Central memory CD8-positive, alpha-beta T cell (primary cell): ENCODE data around the gene CMTM4.

Experiments
- ATAC-seq: fragments of 150-1000 bp; cut with Tn5 transposase; replicated peaks from 2 replicates; pipeline ENCODE4 v1.10.0; 2022; ENCODE audit warnings: mild to moderate bottlenecking, moderate FRiP score, moderate number of reproducible peaks; ENCODE audit not compliant: poor library complexity, severe bottlenecking; ENCODE audit errors: extremely low read depth
- DNase-seq, 2 donors: peaks; one replicate each; pipeline ENCODE4 v3.0.0; 2021; ENCODE audit warnings: low spot score in 2 of 2
- H3K27ac Mint-ChIP-seq: one replicate; pipeline ENCODE4 v1.8.0; 2022; ENCODE audit warnings: low read depth, mild to moderate bottlenecking, moderate library complexity, mixed read lengths
- H3K27me3 Mint-ChIP-seq: one replicate; pipeline ENCODE4 v1.8.0; 2022; ENCODE audit warnings: mixed read lengths
- H3K36me3 Mint-ChIP-seq: one replicate; pipeline ENCODE4 v1.8.0; 2022; ENCODE audit warnings: mild to moderate bottlenecking, moderate library complexity, mixed read lengths; ENCODE audit not compliant: insufficient read depth
- H3K4me1 Mint-ChIP-seq: one replicate; pipeline ENCODE4 v1.8.0; 2022; ENCODE audit warnings: mixed read lengths
- H3K4me3 Mint-ChIP-seq: one replicate; pipeline ENCODE4 v1.8.0; 2022; ENCODE audit warnings: mild to moderate bottlenecking, moderate library complexity, mixed read lengths
- H3K9me3 Mint-ChIP-seq: one replicate; pipeline ENCODE4 v1.8.0; 2022; ENCODE audit warnings: mixed read lengths

The CMTM4 gene

GRCh38 chr16:66660422-66661209 is 35.9 kb downstream of the CMTM4 start:
- no peak for ATAC-seq
- H3K36me3 Mint-ChIP-seq, result no peaks in the 10 kb centered on the region
- no peak overlapping the region for H3K27ac Mint-ChIP-seq
- no peak overlapping the region for H3K4me3 Mint-ChIP-seq
- no peak for DNase-seq
- no peaks in the 10 kb centered on the region for H3K4me1 Mint-ChIP-seq
- no peaks in the 10 kb centered on the region for H3K9me3 Mint-ChIP-seq
- H3K27me3 Mint-ChIP-seq, result peaks cover 15% of the 10 kb centered on the region

- Mint-ChIP-seq H3K36me3 (peaks cover 2% of the 10 kb centered on the region), H3K4me1 (no peaks in the 10 kb centered on the region)
- ATAC-seq, result no peak
Measured at GRCh38 chr16:66658860-66659190, 37.7 kb downstream of the CMTM4 start.

DNA sequence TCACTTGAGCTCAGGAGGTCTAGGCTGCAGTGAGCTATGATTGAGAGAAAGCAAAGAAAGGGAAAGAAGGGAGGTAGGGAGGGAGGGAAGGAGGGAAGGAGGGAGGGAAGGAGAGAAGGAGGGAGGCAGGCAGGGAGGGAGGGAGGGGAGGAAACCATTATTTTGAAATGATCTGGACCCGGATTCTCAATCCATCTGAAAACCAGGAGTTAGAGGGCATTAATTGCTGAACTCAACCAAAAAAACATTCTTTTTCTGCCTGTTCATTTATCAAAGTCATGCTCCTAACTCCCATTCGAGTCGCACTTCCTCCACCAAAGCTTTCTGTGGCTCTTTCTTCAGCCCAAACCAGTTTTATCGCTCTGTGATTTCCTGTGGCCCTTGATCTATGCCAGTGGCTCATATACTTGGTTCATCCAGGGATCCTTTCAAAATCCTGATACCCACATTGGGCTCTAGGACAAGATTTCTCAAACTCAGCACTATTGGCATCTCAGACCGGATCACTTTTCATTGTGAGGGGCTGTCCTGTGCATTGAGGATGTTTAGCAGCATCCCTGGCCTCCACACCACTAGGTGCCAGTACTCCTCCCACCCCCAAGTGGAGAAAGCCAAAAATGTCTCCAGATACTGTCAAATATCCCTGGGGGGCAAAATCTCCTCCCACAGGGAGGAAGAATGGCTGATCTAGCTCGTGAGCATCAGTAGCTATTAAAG is 38.2 kb downstream of the CMTM4 start:
- Mint-ChIP-seq H3K4me1 (no peaks in the 10 kb centered on the region), H3K36me3 (peaks cover 2% of the 10 kb centered on the region), H3K27ac (no peak overlapping the region), H3K9me3 (no peaks in the 10 kb centered on the region), H3K4me3 (no peak overlapping the region), H3K27me3 (peaks cover 32% of the 10 kb centered on the region)
- DNase-seq, result no peak
- ATAC-seq, result no peak

More at GRCh38 chr16:66658860-66659190, 37.7 kb downstream of the CMTM4 start:
- no peak for DNase-seq
- no peak overlapping the region for H3K27ac Mint-ChIP-seq
- no peak overlapping the region for H3K4me3 Mint-ChIP-seq
- peaks cover 32% of the 10 kb centered on the region for H3K27me3 Mint-ChIP-seq
- no peaks in the 10 kb centered on the region for H3K9me3 Mint-ChIP-seq

- ATAC-seq, result no peak
- H3K27me3 Mint-ChIP-seq, result peaks cover 32% of the 10 kb centered on the region
- H3K4me1 Mint-ChIP-seq, result no peaks in the 10 kb centered on the region
- H3K9me3 Mint-ChIP-seq, result no peaks in the 10 kb centered on the region
- H3K36me3 Mint-ChIP-seq, result peaks cover 4% of the 10 kb centered on the region
- H3K4me3 Mint-ChIP-seq, result no peak overlapping the region
- no peak for DNase-seq
- H3K27ac Mint-ChIP-seq, result no peak overlapping the region
Measured at GRCh38 chr16:66656547-66656946, 40.0 kb downstream of the CMTM4 start.

DNA sequence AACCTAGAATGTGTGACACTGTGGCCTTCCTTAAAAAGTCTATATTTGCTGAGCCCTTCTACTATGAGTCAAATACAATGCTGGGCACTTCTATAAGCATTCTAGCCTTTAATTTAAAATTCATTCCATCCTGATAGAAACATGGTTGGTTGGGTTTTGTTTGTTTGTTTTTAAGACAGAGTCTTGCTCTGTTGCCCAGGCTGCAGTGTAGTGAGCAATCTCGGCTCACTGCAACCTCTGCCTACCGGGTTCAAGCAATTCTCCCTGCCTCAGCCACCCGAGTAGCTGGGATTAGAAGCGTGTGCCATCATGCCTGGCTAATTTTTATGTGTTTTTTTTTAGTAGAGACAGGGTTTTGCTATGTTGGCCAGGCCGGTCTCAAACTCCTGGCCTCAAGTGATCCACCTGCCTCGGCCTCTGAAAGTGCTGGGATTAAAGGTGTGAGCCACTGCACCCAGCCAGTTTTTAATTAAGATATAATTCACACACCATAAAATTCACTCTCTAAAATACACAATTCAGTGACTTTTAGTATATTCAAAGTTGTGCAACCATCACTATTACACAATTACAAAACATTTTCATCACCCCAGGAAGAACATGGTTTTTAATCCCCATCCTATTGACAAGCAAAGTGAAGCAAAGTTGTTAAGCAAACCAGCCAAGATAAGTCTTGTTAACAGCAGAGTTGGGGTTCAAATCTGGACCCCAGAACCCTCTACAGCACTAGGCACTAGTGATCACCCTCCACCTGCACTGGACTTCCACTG is 42.8 kb downstream of the CMTM4 start:
- DNase-seq (no peak), ATAC-seq (no peak)
- H3K36me3 Mint-ChIP-seq, result peaks cover 6% of the 10 kb centered on the region
- H3K27ac Mint-ChIP-seq, result no peak overlapping the region
- H3K9me3 Mint-ChIP-seq, result no peaks in the 10 kb centered on the region
- H3K27me3 Mint-ChIP-seq, result peaks cover 32% of the 10 kb centered on the region
- no peak overlapping the region for H3K4me3 Mint-ChIP-seq
- H3K4me1 Mint-ChIP-seq, result peaks cover 10% of the 10 kb centered on the region

DNA sequence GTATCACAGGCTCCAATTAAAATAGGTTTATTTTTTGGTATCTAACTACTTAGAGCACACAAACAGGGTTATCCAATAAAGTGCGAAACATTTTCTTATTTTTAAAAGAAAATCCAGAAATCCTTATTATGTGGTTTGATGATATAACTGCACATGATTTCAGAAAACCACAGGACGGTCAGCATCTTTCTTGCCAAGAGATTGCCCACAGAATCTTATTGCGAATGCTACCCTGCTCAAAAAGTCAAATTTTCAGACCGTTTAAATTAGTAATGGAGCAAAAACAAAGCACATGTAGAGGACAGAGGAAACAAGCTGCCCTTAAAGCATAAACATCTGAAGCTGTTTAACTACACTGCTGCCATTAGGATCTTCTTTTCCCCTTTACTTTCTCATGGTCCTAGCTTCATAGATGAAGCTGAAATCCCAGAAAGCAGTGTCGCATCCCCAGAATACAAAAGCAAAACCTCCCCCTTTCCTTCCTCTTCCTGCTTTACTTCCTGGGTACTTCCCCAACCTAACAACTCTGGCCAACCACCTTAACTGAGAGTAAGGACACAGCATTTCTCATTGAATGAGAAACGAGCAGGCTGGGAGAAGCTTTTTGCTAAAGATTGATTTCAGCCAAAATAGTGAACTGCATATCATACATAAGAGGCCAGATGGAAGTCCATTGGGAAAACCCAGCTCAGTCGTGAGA is 43.7 kb downstream of the CMTM4 start:
- Mint-ChIP-seq H3K27me3 (peaks cover 32% of the 10 kb centered on the region), H3K27ac (no peak overlapping the region), H3K9me3 (no peaks in the 10 kb centered on the region), H3K4me1 (peaks cover 10% of the 10 kb centered on the region), H3K36me3 (peaks cover 6% of the 10 kb centered on the region), H3K4me3 (no peak overlapping the region)
- DNase-seq, result no peak
- ATAC-seq, result no peak

DNA sequence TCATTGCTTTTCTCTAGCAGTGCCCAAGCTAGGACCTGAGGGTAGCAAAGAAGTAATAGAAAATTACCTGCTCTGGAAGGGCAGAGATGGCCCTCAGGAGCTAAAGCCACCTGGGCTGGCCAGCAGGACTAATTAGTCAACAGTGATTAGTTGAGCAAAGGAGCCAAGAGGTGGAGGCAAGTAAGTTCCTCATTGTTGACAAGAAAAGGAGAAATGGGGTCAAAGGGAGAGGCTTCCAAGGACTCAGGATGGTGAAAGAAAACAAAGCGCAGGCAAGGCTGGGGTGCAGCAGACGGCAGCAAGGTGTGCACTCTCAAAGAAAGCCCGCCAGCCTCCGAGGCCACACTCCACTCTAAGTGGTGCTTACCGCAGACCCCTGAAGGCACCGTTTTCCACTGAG is 44.6 kb downstream of the CMTM4 start:
- Mint-ChIP-seq H3K9me3 (no peaks in the 10 kb centered on the region), H3K4me3 (no peak overlapping the region), H3K36me3 (peaks cover 6% of the 10 kb centered on the region), H3K4me1 (peaks cover 10% of the 10 kb centered on the region), H3K27ac (no peak overlapping the region), H3K27me3 (peaks cover 30% of the 10 kb centered on the region)
- DNase-seq (no peak), ATAC-seq (no peak)

DNA sequence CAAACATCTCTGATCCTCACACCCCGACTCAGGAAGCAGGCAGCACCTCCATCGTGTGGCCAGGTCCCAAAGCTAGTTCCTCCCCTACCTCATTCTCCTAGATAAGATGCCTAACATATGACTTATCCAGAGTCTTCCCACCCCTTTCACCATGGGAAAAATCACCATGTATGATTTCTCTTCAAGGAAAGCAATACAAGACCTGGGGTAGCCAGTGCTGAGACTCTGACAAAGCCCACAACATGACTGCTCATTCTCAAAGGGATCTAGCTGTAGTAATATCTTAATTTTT is 45.1 kb downstream of the CMTM4 start:
- no peak for ATAC-seq
- H3K27ac Mint-ChIP-seq, result no peak overlapping the region

DNA sequence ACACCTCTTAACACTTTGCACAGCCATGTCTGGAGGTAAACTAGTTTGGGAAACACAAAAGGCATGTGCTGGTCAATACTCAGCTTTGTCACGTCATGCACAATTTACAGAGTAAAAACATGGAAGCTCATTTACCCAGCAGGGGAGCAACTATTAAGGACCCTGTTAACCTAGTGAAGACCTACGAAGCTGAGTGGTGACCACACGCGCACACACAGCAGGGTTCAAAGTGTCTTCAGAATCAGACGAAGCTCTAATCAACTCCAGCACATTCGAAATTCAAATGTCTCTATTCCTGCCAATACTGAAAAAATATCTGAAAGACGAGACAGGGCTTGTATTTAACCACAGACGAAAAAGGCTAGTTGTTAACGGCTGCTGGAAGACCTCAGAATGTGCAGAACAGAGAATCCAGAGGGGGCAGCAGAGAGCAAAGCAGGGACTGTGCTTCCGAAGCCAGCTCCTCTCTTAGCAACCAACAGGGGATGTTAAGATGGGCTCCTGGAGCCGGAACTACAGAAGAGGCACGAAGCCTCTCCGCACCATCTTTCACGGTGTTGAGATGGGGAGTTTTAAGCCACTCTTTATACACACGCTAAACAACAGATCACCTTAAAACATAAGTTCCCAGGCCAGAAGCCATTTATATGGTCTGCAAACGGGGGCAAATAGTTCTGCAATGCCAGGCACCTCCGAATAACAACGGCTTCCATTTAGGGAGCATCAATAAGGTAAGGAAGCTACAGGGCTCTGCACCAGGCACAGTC is 45.7 kb downstream of the CMTM4 start:
- Mint-ChIP-seq H3K36me3 (peaks cover 6% of the 10 kb centered on the region), H3K4me3 (peak overlapping the region; percentile 58), H3K4me1 (peaks cover 10% of the 10 kb centered on the region), H3K27ac (no peak overlapping the region), H3K27me3 (peaks cover 19% of the 10 kb centered on the region), H3K9me3 (no peaks in the 10 kb centered on the region)
- peak; percentile 67 to 69 for DNase-seq
- peak; percentile 98 for ATAC-seq

More for the DNA sequence above, 45.1 kb downstream of the CMTM4 start:
- no peak for DNase-seq
- Mint-ChIP-seq H3K4me1 (peaks cover 10% of the 10 kb centered on the region), H3K9me3 (no peaks in the 10 kb centered on the region), H3K27me3 (peaks cover 25% of the 10 kb centered on the region), H3K4me3 (peak overlapping the region; percentile 58), H3K36me3 (peaks cover 6% of the 10 kb centered on the region)

GRCh38 chr16:66649636-66650205 is 46.8 kb downstream of the CMTM4 start:
- Mint-ChIP-seq H3K27me3 (peaks cover 8% of the 10 kb centered on the region), H3K36me3 (peaks cover 5% of the 10 kb centered on the region)

GRCh38 chr16:66649167-66649566 is 47.4 kb downstream of the CMTM4 start:
- Mint-ChIP-seq H3K4me3 (no peak overlapping the region), H3K4me1 (peaks cover 10% of the 10 kb centered on the region), H3K36me3 (peaks cover 5% of the 10 kb centered on the region), H3K27me3 (peaks cover 3% of the 10 kb centered on the region), H3K9me3 (no peaks in the 10 kb centered on the region), H3K27ac (no peak overlapping the region)
- ATAC-seq (no peak), DNase-seq (no peak)

More at GRCh38 chr16:66649636-66650205, 46.8 kb downstream of the CMTM4 start:
- H3K9me3 Mint-ChIP-seq, result no peaks in the 10 kb centered on the region
- H3K4me1 Mint-ChIP-seq, result peaks cover 10% of the 10 kb centered on the region
- ATAC-seq (no peak), DNase-seq (no peak)
- H3K4me3 Mint-ChIP-seq, result no peak overlapping the region
- no peak overlapping the region for H3K27ac Mint-ChIP-seq
